Fibroblast of skin of right quadriceps (primary cell): ENCODE measurements around the gene LINGO3.

ENCODE experiments used
- DNase-seq: peaks from one replicate; pipeline ENCODE4 v3.0.0-alpha.2; 2013

The LINGO3 gene

GRCh38 chr19:2326699-2327360 is 18.9 kb upstream of the LINGO3 start:
- no peak for DNase-seq

GRCh38 chr19:2325281-2326046 is 17.5 kb upstream of the LINGO3 start:
- DNase-seq, result no peak

- no peak for DNase-seq
Measured at GRCh38 chr19:2324220-2324948, 16.4 kb upstream of the LINGO3 start.

- no peak for DNase-seq
Measured at GRCh38 chr19:2323707-2324106, 15.8 kb upstream of the LINGO3 start.

GRCh38 chr19:2321565-2322283 is 13.8 kb upstream of the LINGO3 start:
- DNase-seq, result no peak

- no peak for DNase-seq
Measured at GRCh38 chr19:2320939-2321338, 13.0 kb upstream of the LINGO3 start.

- no peak for DNase-seq
Measured at GRCh38 chr19:2320049-2320448, 12.1 kb upstream of the LINGO3 start.

- no peak for DNase-seq
Measured at GRCh38 chr19:2319551-2319950, 11.6 kb upstream of the LINGO3 start.

- DNase-seq, result no peak
Measured at GRCh38 chr19:2318923-2319322, 11.0 kb upstream of the LINGO3 start.

GRCh38 chr19:2317756-2318155 is 9.8 kb upstream of the LINGO3 start:
- no peak for DNase-seq

GRCh38 chr19:2317300-2317699 is 9.3 kb upstream of the LINGO3 start:
- DNase-seq, result no peak

GRCh38 chr19:2315818-2316353 is 7.9 kb upstream of the LINGO3 start:
- peak; percentile 48 for DNase-seq

- DNase-seq, result no peak
Measured at GRCh38 chr19:2315121-2315817, 7.3 kb upstream of the LINGO3 start.

- DNase-seq, result no peak
Measured at GRCh38 chr19:2312820-2313501, 5.0 kb upstream of the LINGO3 start.

GRCh38 chr19:2311093-2311492 is 3.1 kb upstream of the LINGO3 start:
- DNase-seq, result no peak

GRCh38 chr19:2309734-2310362 is 1.9 kb upstream of the LINGO3 start:
- peak; percentile 48 for DNase-seq

- no peak for DNase-seq
Measured at GRCh38 chr19:2307518-2308012, 389 bp downstream of the LINGO3 start.

- no peak for DNase-seq
Measured at GRCh38 chr19:2306971-2307370, 983 bp downstream of the LINGO3 start.

- no peak for DNase-seq
Measured at GRCh38 chr19:2306281-2306806, 1.6 kb downstream of the LINGO3 start.

GRCh38 chr19:2305452-2306280 is 2.3 kb downstream of the LINGO3 start:
- DNase-seq, result no peak
